DMS79 treated with DMSO at 0.1 percent for 48 hours (cell line): Measurements from ENCODE around the gene KIAA1755.

Source experiments
- DNase-seq: peaks from one replicate; lab custom pipeline; 2025; lab: John Stamatoyannopoulos, UW

The KIAA1755 gene

GRCh38 chr20:38202153-38202981 is 58.2 kb downstream of the KIAA1755 start:
- no peak for DNase-seq

- no peak for DNase-seq
Measured at GRCh38 chr20:38201356-38201755, 59.2 kb downstream of the KIAA1755 start.

GRCh38 chr20:38200646-38201045 is 59.9 kb downstream of the KIAA1755 start:
- no peak for DNase-seq

- DNase-seq, result no peak
Measured at GRCh38 chr20:38199501-38200390, 60.8 kb downstream of the KIAA1755 start.

- DNase-seq, result no peak
Measured at GRCh38 chr20:38198238-38198861, 62.2 kb downstream of the KIAA1755 start.

- no peak for DNase-seq
Measured at GRCh38 chr20:38197619-38198018, 62.9 kb downstream of the KIAA1755 start.

GRCh38 chr20:38197217-38197616 is 63.3 kb downstream of the KIAA1755 start:
- DNase-seq, result no peak

GRCh38 chr20:38196592-38196991 is 63.9 kb downstream of the KIAA1755 start:
- no peak for DNase-seq

- no peak for DNase-seq
Measured at GRCh38 chr20:38196076-38196475, 64.5 kb downstream of the KIAA1755 start.

- no peak for DNase-seq
Measured at GRCh38 chr20:38195521-38195920, 65.0 kb downstream of the KIAA1755 start.

- no peak for DNase-seq
Measured at GRCh38 chr20:38194971-38195504, 65.5 kb downstream of the KIAA1755 start.

GRCh38 chr20:38193586-38194105 is 66.9 kb downstream of the KIAA1755 start:
- DNase-seq, result no peak

GRCh38 chr20:38192323-38192885 is 68.1 kb downstream of the KIAA1755 start:
- no peak for DNase-seq

- DNase-seq, result no peak
Measured at GRCh38 chr20:38191654-38192053, 68.9 kb downstream of the KIAA1755 start.

GRCh38 chr20:38190936-38191371 is 69.6 kb downstream of the KIAA1755 start:
- no peak for DNase-seq

- no peak for DNase-seq
Measured at GRCh38 chr20:38190166-38190565, 70.4 kb downstream of the KIAA1755 start.

- no peak for DNase-seq
Measured at GRCh38 chr20:38187517-38187916, 73.0 kb downstream of the KIAA1755 start.

GRCh38 chr20:38186788-38187221 is 73.7 kb downstream of the KIAA1755 start:
- DNase-seq, result no peak

- DNase-seq, result no peak
Measured at GRCh38 chr20:38184101-38184500, 76.4 kb downstream of the KIAA1755 start.

GRCh38 chr20:38181971-38182370 is 78.6 kb downstream of the KIAA1755 start:
- no peak for DNase-seq

GRCh38 chr20:38181207-38181801 is 79.2 kb downstream of the KIAA1755 start:
- DNase-seq, result peak; percentile 85
